Cardiac fibroblast (primary cell): Measurements from ENCODE around the gene PNPLA3.

Experiments
- DNase-seq, 2 donors: peaks; one replicate each; pipeline versions ENCODE4 v3.0.0 to v3.0.0-alpha.2; 2010; ENCODE audit warnings: low read depth in 2 of 2
- H3K4me3 ChIP-seq, 2 donors: replicated peaks in 1 of 2; 1 replicate in 1 of 2; 2 replicates in 1 of 2; pipeline ENCODE4 v1.5.1; 2011; ENCODE audit warnings: low read depth in 2 of 2, low read length in 2 of 2, mild to moderate bottlenecking in 2 of 2, moderate library complexity in 1 of 2
- TF ChIP-seq, protein P1 (sequence below): IDR thresholded peaks from one replicate; pipeline ENCODE4 v1.5.1; 2011; ENCODE audit warnings: low read depth, mild to moderate bottlenecking, low read length, inconsistent platforms

PNPLA3 gene

GRCh38 chr22:43881091-43882061 lies 42.2 kb upstream of the PNPLA3 start:
- TF ChIP-seq, protein P1, sequence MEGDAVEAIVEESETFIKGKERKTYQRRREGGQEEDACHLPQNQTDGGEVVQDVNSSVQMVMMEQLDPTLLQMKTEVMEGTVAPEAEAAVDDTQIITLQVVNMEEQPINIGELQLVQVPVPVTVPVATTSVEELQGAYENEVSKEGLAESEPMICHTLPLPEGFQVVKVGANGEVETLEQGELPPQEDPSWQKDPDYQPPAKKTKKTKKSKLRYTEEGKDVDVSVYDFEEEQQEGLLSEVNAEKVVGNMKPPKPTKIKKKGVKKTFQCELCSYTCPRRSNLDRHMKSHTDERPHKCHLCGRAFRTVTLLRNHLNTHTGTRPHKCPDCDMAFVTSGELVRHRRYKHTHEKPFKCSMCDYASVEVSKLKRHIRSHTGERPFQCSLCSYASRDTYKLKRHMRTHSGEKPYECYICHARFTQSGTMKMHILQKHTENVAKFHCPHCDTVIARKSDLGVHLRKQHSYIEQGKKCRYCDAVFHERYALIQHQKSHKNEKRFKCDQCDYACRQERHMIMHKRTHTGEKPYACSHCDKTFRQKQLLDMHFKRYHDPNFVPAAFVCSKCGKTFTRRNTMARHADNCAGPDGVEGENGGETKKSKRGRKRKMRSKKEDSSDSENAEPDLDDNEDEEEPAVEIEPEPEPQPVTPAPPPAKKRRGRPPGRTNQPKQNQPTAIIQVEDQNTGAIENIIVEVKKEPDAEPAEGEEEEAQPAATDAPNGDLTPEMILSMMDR = no peak
- no peak for DNase-seq
- no peak overlapping the region for H3K4me3 ChIP-seq

DNA sequence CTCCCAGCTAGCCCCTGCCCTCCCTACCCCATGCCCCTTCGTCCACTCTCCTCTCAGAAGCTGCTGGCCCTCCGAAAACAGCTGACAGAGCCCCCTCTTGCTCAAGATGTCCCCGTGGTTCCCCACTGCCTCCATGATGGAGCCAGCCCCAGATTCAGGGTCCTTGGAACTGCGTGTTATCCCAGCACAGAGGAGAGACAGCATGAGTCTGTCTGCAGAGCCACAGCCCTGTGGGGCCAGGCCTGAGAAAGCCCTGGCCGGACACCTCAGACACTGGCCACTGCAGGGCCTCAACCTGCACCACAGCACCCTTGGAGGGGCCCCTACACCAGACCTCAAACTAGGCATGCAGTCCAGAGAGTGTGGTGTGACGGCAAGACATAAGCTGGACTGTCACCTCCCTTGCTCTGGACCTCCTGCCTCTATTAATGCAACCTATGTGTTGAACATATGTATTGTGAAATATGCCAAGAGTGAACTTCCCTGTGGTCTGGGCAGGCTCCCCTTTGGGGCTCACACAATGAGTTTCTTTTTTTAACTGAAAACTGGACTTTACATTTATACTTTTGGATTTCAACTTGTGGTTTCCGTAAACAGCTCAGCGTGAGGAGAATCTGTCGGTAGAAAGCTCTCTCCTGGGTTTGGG lies 41.4 kb upstream of the PNPLA3 start:
- TF ChIP-seq, protein P1 = no peak
- no peak overlapping the region for H3K4me3 ChIP-seq
- no peak for DNase-seq

GRCh38 chr22:43883012-43883661 lies 40.5 kb upstream of the PNPLA3 start:
- TF ChIP-seq, protein P1 = peak; percentile 62
- no peak overlapping the region for H3K4me3 ChIP-seq
- peak; percentile 68 to 85 for DNase-seq

- no peak overlapping the region for H3K4me3 ChIP-seq
- TF ChIP-seq, protein P1 = no peak
- DNase-seq = no peak
Observed at GRCh38 chr22:43883719-43884415, 39.7 kb upstream of the PNPLA3 start.

GRCh38 chr22:43884600-43885318 lies 38.8 kb upstream of the PNPLA3 start:
- H3K4me3 ChIP-seq = no peak overlapping the region
- peak; percentile 52 to 56 for DNase-seq
- TF ChIP-seq, protein P1 = peak; percentile 94

DNA sequence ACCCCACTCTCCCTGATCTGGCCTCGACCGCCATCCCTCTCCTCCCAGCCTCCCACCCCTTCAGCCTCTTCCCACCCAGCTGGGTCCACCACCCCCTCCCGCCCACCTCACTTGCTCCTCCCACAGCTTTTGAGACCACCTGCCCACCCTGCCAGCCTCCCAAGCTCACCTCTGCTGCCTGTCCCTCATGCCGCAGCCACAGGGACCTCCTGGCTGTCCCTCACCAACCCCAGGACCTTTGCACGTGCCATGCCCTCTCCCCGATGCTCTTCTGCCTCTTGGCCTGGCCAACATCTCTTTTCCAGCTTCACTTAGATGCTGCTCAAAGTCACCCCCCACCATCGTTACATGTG lies 38.3 kb upstream of the PNPLA3 start:
- no peak overlapping the region for H3K4me3 ChIP-seq
- TF ChIP-seq, protein P1 = no peak
- no peak for DNase-seq
